ENCODE measurements around the gene CHST9. TPM values are rescaled to one million over a fixed set of nuclear protein-coding genes. Genes with fewer than 3 reads are reported as not detected.
"Not testable (repeated sequence)": the region's sequence is repeated elsewhere in the genome, so short reads cannot be mapped to it uniquely, and the experiment has no call there.

Gene CHST9
- total RNA-seq, 2 experiments from 2014 or later = not detected

- H3K4me1 ChIP-seq (ENCODE audit: insufficient read depth, low read length) = no peaks in the 10 kb centered on the region
- peaks cover 4% of the 10 kb centered on the region for H3K9me3 Mint-ChIP-seq
- no peaks in the 10 kb centered on the region for H3K27me3 Mint-ChIP-seq
- no peaks in the 10 kb centered on the region for H3K9me3 ChIP-seq (ENCODE audit: control insufficient read depth in 1 of 2, insufficient read depth in 1 of 2, low read length in 2 of 2)
- intact Hi-C loops (cut with DNase I, micrococcal nuclease) = no loop called here
- no peak overlapping the region for H3K27ac ChIP-seq (ENCODE audit: low read depth in 1 of 2, low read length in 2 of 2)
- CTCF ChIA-PET = no interaction called here
- no peaks in the 10 kb centered on the region for H3K27me3 ChIP-seq (ENCODE audit: control insufficient read depth in 1 of 2, insufficient read depth in 2 of 2, low read length in 2 of 2)
- H3K4me3 Mint-ChIP-seq = no peak overlapping the region
- POLR2A ChIA-PET = no interaction called here
- no peak for TF ChIP-seq CTCF (IDR thresholded peaks at IDR 0.05)
- ATAC-seq (ENCODE audit: poor library complexity) = no peak
- no peaks in the 10 kb centered on the region for H3K36me3 ChIP-seq (ENCODE audit: insufficient read depth, low read length)
- no peak overlapping the region for H3K27ac Mint-ChIP-seq
- DNase-seq = no peak
- no peaks in the 10 kb centered on the region for H3K36me3 Mint-ChIP-seq (ENCODE audit: low read depth)
- H3K4me1 Mint-ChIP-seq (ENCODE audit: low read depth) = no peaks in the 10 kb centered on the region
- H3K4me3 ChIP-seq (ENCODE audit: low read length) = no peak overlapping the region
Observed at GRCh38 chr18:26928670-26929313, 256.3 kb downstream of the CHST9 start.

GRCh38 chr18:26927822-26928221 is 257.3 kb downstream of the CHST9 start:
- H3K27ac Mint-ChIP-seq; POLR2A ChIA-PET; H3K9me3 ChIP-seq (ENCODE audit: control insufficient read depth in 1 of 2, insufficient read depth in 1 of 2, low read length in 2 of 2); H3K4me3 ChIP-seq (ENCODE audit: low read length); H3K4me1 ChIP-seq (ENCODE audit: insufficient read depth, low read length); H3K36me3 Mint-ChIP-seq (ENCODE audit: low read depth); H3K4me1 Mint-ChIP-seq (ENCODE audit: low read depth); H3K27me3 ChIP-seq (ENCODE audit: control insufficient read depth in 1 of 2, insufficient read depth in 2 of 2, low read length in 2 of 2); CTCF ChIA-PET; H3K36me3 ChIP-seq (ENCODE audit: insufficient read depth, low read length); H3K27ac ChIP-seq (ENCODE audit: low read depth in 1 of 2, low read length in 2 of 2); intact Hi-C loops (cut with DNase I, micrococcal nuclease); ATAC-seq (ENCODE audit: poor library complexity); H3K9me3 Mint-ChIP-seq; H3K27me3 Mint-ChIP-seq; H3K4me3 Mint-ChIP-seq; DNase-seq: not testable (repeated sequence)

- DNase-seq = no peak
- Histone ChIP-seq H3K27ac (ENCODE audit: low read depth in 1 of 2, low read length in 2 of 2) (no peak overlapping the region), H3K9me3 (ENCODE audit: control insufficient read depth in 1 of 2, insufficient read depth in 1 of 2, low read length in 2 of 2) (no peaks in the 10 kb centered on the region), H3K4me3 (ENCODE audit: low read length) (no peak overlapping the region), H3K27me3 (ENCODE audit: control insufficient read depth in 1 of 2, insufficient read depth in 2 of 2, low read length in 2 of 2) (no peaks in the 10 kb centered on the region), H3K4me1 (ENCODE audit: insufficient read depth, low read length) (no peaks in the 10 kb centered on the region), H3K36me3 (ENCODE audit: insufficient read depth, low read length) (no peaks in the 10 kb centered on the region)
- TF ChIP-seq CTCF (IDR thresholded peaks at IDR 0.05) = no peak
- ATAC-seq (ENCODE audit: poor library complexity) = no peak
- ChIA-PET CTCF (no interaction called here), POLR2A (no interaction called here)
- peaks cover 9% of the 10 kb centered on the region for H3K9me3 Mint-ChIP-seq
- no peaks in the 10 kb centered on the region for H3K27me3 Mint-ChIP-seq
- no peak overlapping the region for H3K4me3 Mint-ChIP-seq
- no peak overlapping the region for H3K27ac Mint-ChIP-seq
- no peaks in the 10 kb centered on the region for H3K36me3 Mint-ChIP-seq (ENCODE audit: low read depth)
- intact Hi-C loops (cut with DNase I, micrococcal nuclease) = no loop called here
- H3K4me1 Mint-ChIP-seq (ENCODE audit: low read depth) = no peaks in the 10 kb centered on the region
Observed at GRCh38 chr18:26926066-26926675, 258.9 kb downstream of the CHST9 start.

- intact Hi-C loops (cut with DNase I, micrococcal nuclease) = no loop called here
- H3K27ac Mint-ChIP-seq = no peak overlapping the region
Observed at GRCh38 chr18:26925313-26925712, 259.8 kb downstream of the CHST9 start.

More at GRCh38 chr18:26925313-26925712, 259.8 kb downstream of the CHST9 start:
- no peak for TF ChIP-seq CTCF (IDR thresholded peaks at IDR 0.05)
- DNase-seq (no peak), ATAC-seq (ENCODE audit: poor library complexity) (no peak)
- H3K36me3 Mint-ChIP-seq (ENCODE audit: low read depth) = no peaks in the 10 kb centered on the region
- no peaks in the 10 kb centered on the region for H3K4me1 ChIP-seq (ENCODE audit: insufficient read depth, low read length)
- H3K27me3 Mint-ChIP-seq = no peaks in the 10 kb centered on the region
- H3K4me3 ChIP-seq (ENCODE audit: low read length) = no peak overlapping the region
- no peaks in the 10 kb centered on the region for H3K27me3 ChIP-seq (ENCODE audit: control insufficient read depth in 1 of 2, insufficient read depth in 2 of 2, low read length in 2 of 2)
- H3K9me3 ChIP-seq (ENCODE audit: control insufficient read depth in 1 of 2, insufficient read depth in 1 of 2, low read length in 2 of 2) = no peaks in the 10 kb centered on the region
- no peaks in the 10 kb centered on the region for H3K36me3 ChIP-seq (ENCODE audit: insufficient read depth, low read length)
- H3K27ac ChIP-seq (ENCODE audit: low read depth in 1 of 2, low read length in 2 of 2) = no peak overlapping the region
- POLR2A ChIA-PET = no interaction called here
- CTCF ChIA-PET = no interaction called here
- no peak overlapping the region for H3K4me3 Mint-ChIP-seq
- no peaks in the 10 kb centered on the region for H3K4me1 Mint-ChIP-seq (ENCODE audit: low read depth)
- H3K9me3 Mint-ChIP-seq = peaks cover 9% of the 10 kb centered on the region

Measured in CD4-positive, alpha-beta T cell (primary cell).